HepG2 (cell line): Measurements from ENCODE around the gene TRIM15. TPM values are rescaled to one million over a fixed set of nuclear protein-coding genes. Genes with fewer than 3 reads are reported as not detected.

Experiments
- ATF6 ChIP-seq: sonication (generic); formaldehyde crosslinking; conservative IDR thresholded peaks from 2 replicates; pipeline ENCODE4 v1.4.0; 2020; ENCODE audit warnings: missing genetic modification reagents
- EEA1 ChIP-seq: sonication (generic); formaldehyde crosslinking; IDR thresholded peaks from 2 replicates; pipeline ENCODE4 v1.5.1; 2020; ENCODE audit warnings: mild to moderate bottlenecking, missing genetic modification reagents, borderline replicate concordance
- FLYWCH1 ChIP-seq: sonication (generic); formaldehyde crosslinking; IDR thresholded peaks from 2 replicates; pipeline ENCODE4 v1.8.1; 2023; ENCODE audit warnings: mild to moderate bottlenecking, missing genetic modification reagents
- FOXO1 ChIP-seq: sonication (generic); formaldehyde crosslinking; IDR thresholded peaks from 2 replicates; pipeline ENCODE4 v1.4.0; 2020; ENCODE audit warnings: missing genetic modification reagents
- HNF1A ChIP-seq, 2 experiments: sonication (generic) in 1 of 2; formaldehyde crosslinking in 1 of 2; IDR thresholded peaks; 2 replicates each; pipeline versions ENCODE4 v1.4.0 to v1.6.1; 2016 to 2020; ENCODE audit warnings: borderline replicate concordance in 1 of 2, low read depth in 1 of 2, mild to moderate bottlenecking in 1 of 2, missing genetic modification reagents in 1 of 2
- NFATC3 ChIP-seq: sonication (generic); formaldehyde crosslinking; IDR thresholded peaks from 2 replicates; pipeline ENCODE4 v1.5.1; 2020; ENCODE audit warnings: mild to moderate bottlenecking, missing genetic modification reagents
- PRDM15 ChIP-seq: sonication (generic); formaldehyde crosslinking; IDR thresholded peaks from 2 replicates; pipeline ENCODE4 v1.4.0; 2020; ENCODE audit warnings: missing genetic modification reagents
- SKIL ChIP-seq: sonication (generic); formaldehyde crosslinking; IDR thresholded peaks from 2 replicates; pipeline ENCODE4 v1.8.0; 2022; ENCODE audit warnings: missing genetic modification reagents, mild to moderate bottlenecking, moderate library complexity, borderline replicate concordance
- SP2 ChIP-seq: sonication (generic); formaldehyde crosslinking; IDR thresholded peaks from 2 replicates; pipeline ENCODE4 v1.5.1; 2020; ENCODE audit warnings: mild to moderate bottlenecking, missing genetic modification reagents
- ZFP41 ChIP-seq: sonication (generic); formaldehyde crosslinking; IDR thresholded peaks from 2 replicates; pipeline ENCODE4 v1.4.0; 2020; ENCODE audit warnings: mild to moderate bottlenecking, missing genetic modification reagents, borderline replicate concordance
- ZNF260 ChIP-seq: sonication (generic); formaldehyde crosslinking; IDR thresholded peaks from 2 replicates; pipeline ENCODE4 v1.4.0; 2020; ENCODE audit warnings: missing genetic modification reagents, low read depth, mild to moderate bottlenecking, borderline replicate concordance
- ZNF317 ChIP-seq: sonication (generic); formaldehyde crosslinking; IDR thresholded peaks from 2 replicates; pipeline ENCODE4 v1.5.0; 2020; ENCODE audit warnings: mild to moderate bottlenecking, missing genetic modification reagents
- ZNF329 ChIP-seq: sonication (generic); formaldehyde crosslinking; IDR thresholded peaks from 2 replicates; pipeline ENCODE4 v1.9.0; 2021; ENCODE audit warnings: low read depth, mild to moderate bottlenecking, missing genetic modification reagents
- ZNF784 ChIP-seq: sonication (generic); formaldehyde crosslinking; IDR thresholded peaks from 2 replicates; pipeline ENCODE4 v1.5.1; 2020; ENCODE audit warnings: missing genetic modification reagents, mild to moderate bottlenecking, borderline replicate concordance
- polyA plus RNA-seq, 8 experiments: library from polyadenylated mRNA; depleted of rRNA in 3 of 8; stranded (reverse) in 7 of 8; unstranded in 1 of 8; fragments of >200 nt; fragmentation: Illumina TruSeq in 4 of 8; extraction: Trizol in 4 of 8; gene quantifications; 2 replicates each; pipeline versions ENCODE4 v1.2.1 to v1.2.3, GENCODE V29; 2011 to 2016; ENCODE audit warnings: low read depth in 4 of 8, missing spikeins in 1 of 8, mixed read lengths in 1 of 8; ENCODE audit not compliant: insufficient read depth in 1 of 8
- total RNA-seq, 5 experiments: library from RNA; depleted of rRNA; stranded (reverse); fragments of >200 nt; fragmentation: Illumina TruSeq; extraction: Trizol; gene quantifications; 2 replicates each; pipeline ENCODE4 v1.2.3, GENCODE V29; 2016; ENCODE audit warnings: low read depth in 1 of 5

The TRIM15 gene
- total and polyA plus RNA-seq, 2 of the 13 experiments (the other 11 are each of a cell fraction or from before 2014, with no cell fraction given) = 35.1 to 38.2 TPM

GRCh38 chr6:30213957-30214656, 50.8 kb downstream of the TRIM15 start (continued):
- peak; percentile 79 for TF ChIP-seq PRDM15 (CRISPR knock-in tag)
- peak; percentile 69 for TF ChIP-seq ZNF329 (CRISPR knock-in tag)
- TF ChIP-seq FLYWCH1 = peak; percentile 77; the same call in 1 of the 2 replicates
- TF ChIP-seq ZNF317 (CRISPR knock-in tag) = peak; percentile 88
- no peak for TF ChIP-seq ZNF784
- TF ChIP-seq SKIL (CRISPR knock-in tag) = no peak
- TF ChIP-seq ZNF260 = no peak
- peak; percentile 77; the same call in 1 of the 2 replicates for TF ChIP-seq EEA1 (CRISPR knock-in tag)
- TF ChIP-seq NFATC3 (CRISPR knock-in tag) = 0 out of 2 replicates have a peak, but pooled peaks have one; percentile 23
- TF ChIP-seq ATF6 (CRISPR knock-in tag) = peak; percentile 55; the same call in 1 of the 2 replicates
- no peak for TF ChIP-seq HNF1A (IDR thresholded peaks at IDR 0.05; ENCODE audit: low read depth)
- TF ChIP-seq HNF1A (CRISPR knock-in tag; IDR thresholded peaks at IDR 0.05; ENCODE audit: borderline replicate concordance) = peak; percentile 74; the same call in 1 of the 2 replicates
- no peak; the same call in 1 of the 2 replicates for TF ChIP-seq ZFP41 (CRISPR knock-in tag)
- peak; percentile 57 for TF ChIP-seq SP2
- TF ChIP-seq FOXO1 = peak; percentile 57; the same call in 1 of the 2 replicates
